Osteoblast (primary cell): ENCODE data around the gene PANK3. TPM values are rescaled to one million over a fixed set of nuclear protein-coding genes. Genes with fewer than 3 reads are reported as not detected.
A peak's percentile ranks its signal among the peaks of the same experiment; 100 is the strongest.

Source experiments
- DNase-seq: peaks from one replicate; pipeline ENCODE4 v3.0.0; 2011; ENCODE audit warnings: low spot score, mixed read lengths; ENCODE audit not compliant: insufficient read length; ENCODE audit errors: missing footprints
- H2AFZ ChIP-seq: 2 replicates; pipeline ENCODE4 v1.6.0; 2011; ENCODE audit warnings: mild to moderate bottlenecking, low read length
- H3K27ac ChIP-seq: 2 replicates; pipeline ENCODE4 v1.5.1; 2011; ENCODE audit warnings: mild to moderate bottlenecking, low read depth, low read length, moderate library complexity
- H3K27me3 ChIP-seq: 2 replicates; pipeline ENCODE4 v1.6.0; 2012; ENCODE audit warnings: mild to moderate bottlenecking, control low read depth, inconsistent platforms, low read length, moderate library complexity; ENCODE audit not compliant: insufficient read depth
- H3K36me3 ChIP-seq: 2 replicates; pipeline ENCODE4 v1.5.1; 2011; ENCODE audit warnings: mild to moderate bottlenecking, low read length, control low read depth, moderate library complexity; ENCODE audit not compliant: insufficient read depth
- H3K4me1 ChIP-seq: 2 replicates; pipeline ENCODE4 v1.5.1; 2011; ENCODE audit warnings: mild to moderate bottlenecking, low read length, control low read depth, moderate library complexity; ENCODE audit not compliant: insufficient read depth
- H3K4me2 ChIP-seq: 2 replicates; pipeline ENCODE4 v1.6.0; 2011; ENCODE audit warnings: mild to moderate bottlenecking, low read length; ENCODE audit not compliant: insufficient read depth
- H3K4me3 ChIP-seq: fragments of 200-600 bp; sonication (generic); 3 replicates; pipeline ENCODE4 v1.5.1; 2012; ENCODE audit warnings: mild to moderate bottlenecking, low read length, inconsistent platforms; ENCODE audit not compliant: insufficient read depth
- H3K79me2 ChIP-seq: 2 replicates; pipeline ENCODE4 v1.6.0; 2012; ENCODE audit warnings: mild to moderate bottlenecking, low read length, control low read depth, inconsistent platforms; ENCODE audit not compliant: insufficient read depth
- H3K9me3 ChIP-seq: 2 replicates; pipeline ENCODE4 v1.5.1; 2011; ENCODE audit warnings: low read depth, low read length, control low read depth
- H4K20me1 ChIP-seq: 2 replicates; pipeline ENCODE4 v1.6.0; 2012; ENCODE audit warnings: mild to moderate bottlenecking, low read length, control low read depth; ENCODE audit not compliant: insufficient read depth
- CTCF ChIP-seq: IDR thresholded peaks from 2 replicates; pipeline ENCODE4 v1.5.1; 2011; ENCODE audit warnings: mild to moderate bottlenecking, low read depth, low read length, moderate library complexity; ENCODE audit errors: extremely low read depth
- total RNA-seq: library from RNA; depleted of rRNA; stranded (reverse); fragments of >200 nt; gene quantifications from 2 replicates; pipeline ENCODE4 v1.2.3, GENCODE V29; 2012

The PANK3 gene
- total RNA-seq, 1 donor, result 57.5 TPM

- Histone ChIP-seq H3K27ac (no peak overlapping the region), H3K4me2 (no peak overlapping the region), H2AFZ (no peak overlapping the region), H4K20me1 (peaks cover 13% of the 10 kb centered on the region), H3K4me3 (no peak overlapping the region), H3K36me3 (peaks cover 42% of the 10 kb centered on the region), H3K4me1 (peaks cover 4% of the 10 kb centered on the region), H3K9me3 (no peaks in the 10 kb centered on the region), H3K79me2 (peaks cover 15% of the 10 kb centered on the region), H3K27me3 (no peaks in the 10 kb centered on the region)
- no peak for DNase-seq
- no peak for TF ChIP-seq CTCF
Measured at GRCh38 chr5:168557389-168557788, 21.8 kb downstream of the PANK3 start.

DNA sequence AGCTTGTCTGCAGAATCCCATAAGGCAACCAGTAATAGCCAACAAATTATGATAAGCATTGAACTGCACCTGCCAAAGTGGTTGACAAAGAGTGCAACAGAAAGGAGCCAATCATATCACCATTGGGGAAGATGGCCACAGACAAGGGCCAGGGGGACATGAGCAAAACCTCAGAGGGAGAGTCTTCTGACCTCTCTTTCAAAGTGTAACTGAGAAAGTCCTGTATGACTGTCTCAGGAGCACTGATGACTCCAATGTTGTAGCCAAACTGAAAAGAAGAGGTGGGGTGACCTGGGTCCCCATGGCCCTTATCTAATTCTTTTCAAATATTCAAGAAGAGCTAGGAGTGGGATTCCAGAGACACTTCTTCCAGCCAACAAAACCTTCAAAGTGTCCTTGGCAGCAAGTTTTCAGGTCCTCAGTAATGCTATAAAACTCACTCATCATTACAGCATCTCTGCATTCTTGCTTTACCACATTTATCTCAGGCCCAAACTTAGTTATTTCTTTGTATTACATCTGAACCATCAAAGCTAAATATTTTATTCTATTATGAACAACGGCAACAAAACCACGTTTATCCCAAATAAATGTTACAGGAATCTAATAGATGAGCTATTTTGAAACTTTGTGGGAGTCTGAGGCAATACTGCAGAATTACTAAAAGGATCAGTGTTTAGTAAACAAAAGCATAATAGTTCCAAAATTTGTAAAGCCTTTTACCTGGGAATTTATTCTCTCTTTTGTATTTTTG lies 25.6 kb downstream of the PANK3 start:
- no peak overlapping the region for H3K4me2 ChIP-seq
- H3K36me3 ChIP-seq, result peaks cover 32% of the 10 kb centered on the region
- H2AFZ ChIP-seq, result no peak overlapping the region
- H3K9me3 ChIP-seq, result no peaks in the 10 kb centered on the region
- peaks cover 20% of the 10 kb centered on the region for H3K79me2 ChIP-seq
- H3K4me1 ChIP-seq, result peaks cover 8% of the 10 kb centered on the region
- no peak overlapping the region for H3K27ac ChIP-seq
- TF ChIP-seq CTCF, result no peak
- no peaks in the 10 kb centered on the region for H3K27me3 ChIP-seq
- no peak for DNase-seq
- H3K4me3 ChIP-seq, result no peak overlapping the region
- H4K20me1 ChIP-seq, result peaks cover 23% of the 10 kb centered on the region

DNA sequence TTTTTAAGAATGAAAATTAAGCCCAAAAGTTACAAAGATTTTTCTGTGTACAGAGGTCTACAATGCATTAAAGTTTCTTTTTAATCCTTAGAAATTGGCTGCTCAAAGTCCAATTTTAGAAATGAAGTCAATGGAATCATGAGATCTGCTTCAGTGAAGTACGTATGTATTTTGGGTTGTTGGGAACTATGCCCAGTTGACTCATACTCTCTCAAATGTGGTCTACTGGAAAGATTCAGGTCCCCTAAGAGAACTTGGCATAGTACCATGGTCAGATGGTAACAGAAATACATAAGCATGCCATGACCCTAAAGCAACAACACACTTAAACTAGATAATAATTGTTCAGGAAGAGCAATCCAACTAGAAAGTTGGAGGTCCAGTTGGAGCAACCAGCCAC lies 27.0 kb downstream of the PANK3 start:
- H3K27ac ChIP-seq, result peak overlapping the region; percentile 87
- peaks cover 20% of the 10 kb centered on the region for H3K79me2 ChIP-seq
- H3K27me3 ChIP-seq, result no peaks in the 10 kb centered on the region
- no peak overlapping the region for H3K4me2 ChIP-seq
- peaks cover 23% of the 10 kb centered on the region for H4K20me1 ChIP-seq
- DNase-seq, result peak; percentile 77
- H3K4me3 ChIP-seq, result no peak overlapping the region
- H2AFZ ChIP-seq, result no peak overlapping the region
- H3K36me3 ChIP-seq, result peaks cover 25% of the 10 kb centered on the region
- H3K4me1 ChIP-seq, result peaks cover 8% of the 10 kb centered on the region
- H3K9me3 ChIP-seq, result no peaks in the 10 kb centered on the region
- no peak for TF ChIP-seq CTCF

DNA sequence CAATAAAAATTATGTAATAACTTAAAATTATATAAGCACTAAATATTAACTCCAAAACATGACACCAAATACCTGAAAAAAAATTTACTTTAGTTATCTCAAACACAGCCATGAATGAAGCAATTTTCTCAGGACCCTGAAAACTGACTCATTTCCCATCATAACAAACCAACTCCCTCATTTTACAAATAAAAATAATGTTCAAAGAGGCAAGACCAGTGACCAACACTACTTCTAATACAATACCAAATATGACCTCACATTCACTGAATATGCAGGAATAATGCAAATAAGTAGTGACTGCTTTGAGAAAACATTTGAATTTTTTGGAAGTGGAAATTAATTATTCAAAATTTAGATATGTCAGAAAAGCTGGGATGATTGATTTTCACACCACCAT lies 28.5 kb downstream of the PANK3 start:
- Histone ChIP-seq H2AFZ (no peak overlapping the region), H3K36me3 (peaks cover 17% of the 10 kb centered on the region), H3K4me2 (no peak overlapping the region), H3K27ac (no peak overlapping the region), H3K4me1 (peaks cover 8% of the 10 kb centered on the region), H3K79me2 (peaks cover 20% of the 10 kb centered on the region), H3K9me3 (no peaks in the 10 kb centered on the region), H3K4me3 (no peak overlapping the region), H3K27me3 (no peaks in the 10 kb centered on the region), H4K20me1 (peaks cover 23% of the 10 kb centered on the region)
- no peak for TF ChIP-seq CTCF
- no peak for DNase-seq
